ENCODE results near the gene TP53. TPM values are rescaled to one million over a fixed set of nuclear protein-coding genes. Genes with fewer than 3 reads are reported as not detected.
A peak's percentile ranks its signal among the peaks of the same experiment; 100 is the strongest.

The TP53 gene
- total RNA-seq, 2 experiments from 2014 or later = 129 to 138 TPM

DNA sequence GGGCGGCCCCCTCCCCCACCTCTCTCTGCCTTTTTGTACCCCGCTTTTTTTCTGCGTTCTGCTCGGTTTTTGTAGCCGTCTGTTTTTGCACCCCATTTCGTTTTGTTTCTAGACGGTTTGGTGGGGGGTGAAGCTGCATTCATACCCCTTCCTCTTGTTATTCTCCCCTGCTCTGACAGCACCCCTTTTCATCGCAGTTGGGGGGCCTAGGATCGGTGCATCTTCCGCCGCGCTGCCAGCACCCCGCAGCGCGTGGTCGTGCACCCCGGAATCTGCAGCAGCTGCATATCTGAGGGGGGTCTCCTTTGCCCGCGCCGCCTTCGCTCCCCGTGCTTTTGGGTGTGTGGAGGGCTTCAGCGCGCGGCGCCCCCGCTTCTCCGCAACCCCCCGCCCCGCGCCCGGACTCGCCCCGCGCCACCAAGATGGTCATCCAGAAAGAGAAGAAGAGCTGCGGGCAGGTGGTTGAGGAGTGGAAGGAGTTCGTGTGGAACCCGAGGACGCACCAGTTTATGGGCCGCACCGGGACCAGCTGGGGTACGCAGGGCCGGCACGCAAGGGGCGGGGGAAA lies 36.1 kb downstream of the TP53 start:
- H3K27me3 Mint-ChIP-seq = peaks cover 32% of the 10 kb centered on the region
- H3K4me3 Mint-ChIP-seq = peak overlapping the region; percentile 59
- no peaks in the 10 kb centered on the region for H3K36me3 Mint-ChIP-seq (ENCODE audit: low read depth)
- DNase-seq (no peak), ATAC-seq (no peak)
- peaks cover 14% of the 10 kb centered on the region for H3K4me1 Mint-ChIP-seq (ENCODE audit: low read depth)
- H3K9me3 Mint-ChIP-seq = no peaks in the 10 kb centered on the region
- H3K27ac Mint-ChIP-seq = no peak overlapping the region
- CTCF ChIA-PET = interaction anchor here (0.5 to 2.9 kb wide), 7 partner anchors 9 to 38 kb away, joined by 3 to 17 read pairs (median 4); partner anchors contain the start of genes TP53 and WRAP53
- TF ChIP-seq, protein P1, sequence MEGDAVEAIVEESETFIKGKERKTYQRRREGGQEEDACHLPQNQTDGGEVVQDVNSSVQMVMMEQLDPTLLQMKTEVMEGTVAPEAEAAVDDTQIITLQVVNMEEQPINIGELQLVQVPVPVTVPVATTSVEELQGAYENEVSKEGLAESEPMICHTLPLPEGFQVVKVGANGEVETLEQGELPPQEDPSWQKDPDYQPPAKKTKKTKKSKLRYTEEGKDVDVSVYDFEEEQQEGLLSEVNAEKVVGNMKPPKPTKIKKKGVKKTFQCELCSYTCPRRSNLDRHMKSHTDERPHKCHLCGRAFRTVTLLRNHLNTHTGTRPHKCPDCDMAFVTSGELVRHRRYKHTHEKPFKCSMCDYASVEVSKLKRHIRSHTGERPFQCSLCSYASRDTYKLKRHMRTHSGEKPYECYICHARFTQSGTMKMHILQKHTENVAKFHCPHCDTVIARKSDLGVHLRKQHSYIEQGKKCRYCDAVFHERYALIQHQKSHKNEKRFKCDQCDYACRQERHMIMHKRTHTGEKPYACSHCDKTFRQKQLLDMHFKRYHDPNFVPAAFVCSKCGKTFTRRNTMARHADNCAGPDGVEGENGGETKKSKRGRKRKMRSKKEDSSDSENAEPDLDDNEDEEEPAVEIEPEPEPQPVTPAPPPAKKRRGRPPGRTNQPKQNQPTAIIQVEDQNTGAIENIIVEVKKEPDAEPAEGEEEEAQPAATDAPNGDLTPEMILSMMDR (IDR thresholded peaks at IDR 0.05) = no peak
- intact Hi-C loops (cut with micrococcal nuclease) = no loop called here
- POLR2A ChIA-PET = interaction anchor here (0.7 to 4.3 kb wide), 8 partner anchors 16 to 77 kb away, joined by 3 to 29 read pairs (median 3); partner anchors contain the start of genes FXR2, SAT2, TP53 and WRAP53

DNA sequence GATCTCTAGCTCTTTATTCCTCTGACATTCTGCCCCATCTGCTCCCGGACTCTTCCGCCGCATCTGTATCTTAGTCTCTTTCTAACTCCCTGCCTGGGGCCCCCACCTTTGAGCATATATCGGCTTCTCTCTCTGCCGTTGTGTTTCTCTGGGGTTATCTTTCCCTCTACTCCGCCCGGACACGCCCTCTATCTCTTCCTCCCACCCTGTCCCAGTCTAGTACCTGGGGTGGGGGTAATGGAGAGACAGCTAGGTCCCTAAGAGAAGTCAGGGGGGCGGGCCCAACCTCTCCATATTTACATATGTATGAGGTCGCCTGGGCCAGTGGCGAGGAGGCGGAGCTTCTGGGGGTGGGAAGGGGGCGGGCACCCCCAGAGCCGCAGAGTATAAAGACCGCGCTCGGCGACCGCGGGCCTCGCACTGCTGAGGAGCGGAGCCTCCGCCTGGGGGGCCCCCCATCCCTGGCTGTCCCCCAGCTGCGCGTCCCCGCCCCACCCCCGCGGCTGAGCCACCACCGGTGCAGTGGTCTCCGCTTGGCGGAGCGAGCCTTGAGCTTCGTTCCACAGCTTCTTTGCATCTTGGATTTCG lies 36.7 kb downstream of the TP53 start, which contains the start of gene ATP1B2:
TSS of gene ATP1B2 (plus strand) at position 418 of the 588 bp plus-strand sequence. CDS start 593 bp downstream, outside the sequence.
- Mint-ChIP-seq H3K4me1 (ENCODE audit: low read depth) (peaks cover 14% of the 10 kb centered on the region), H3K36me3 (ENCODE audit: low read depth) (no peaks in the 10 kb centered on the region), H3K27me3 (peaks cover 32% of the 10 kb centered on the region), H3K9me3 (no peaks in the 10 kb centered on the region), H3K27ac (no peak within 1 kb of the TSS), H3K4me3 (peak within 1 kb of the TSS; percentile 74)
- ATAC-seq = peak; percentile 92
- intact Hi-C loops (cut with micrococcal nuclease) = no loop called here
- TF ChIP-seq, protein P1 (IDR thresholded peaks at IDR 0.05) = no peak
- CTCF ChIA-PET = interaction anchor here (0.5 to 2.9 kb wide), 7 partner anchors 9 to 38 kb away, joined by 3 to 17 read pairs (median 4); partner anchors contain the start of genes TP53 and WRAP53
- peak; percentile 83 for DNase-seq
- POLR2A ChIA-PET = interaction anchor here (0.8 to 4.3 kb wide), 7 partner anchors 16 to 77 kb away, joined by 3 to 29 read pairs (median 3); partner anchors contain the start of genes SAT2, TP53 and WRAP53

GRCh38 chr17:7647018-7647417 lies 40.3 kb downstream of the TP53 start:
- Mint-ChIP-seq H3K27ac (no peak overlapping the region), H3K4me1 (ENCODE audit: low read depth) (peaks cover 14% of the 10 kb centered on the region), H3K4me3 (no peak overlapping the region), H3K27me3 (peaks cover 22% of the 10 kb centered on the region), H3K36me3 (ENCODE audit: low read depth) (no peaks in the 10 kb centered on the region), H3K9me3 (no peaks in the 10 kb centered on the region)
- DNase-seq = no peak
- intact Hi-C loops (cut with micrococcal nuclease) = no loop called here
- ATAC-seq = no peak
- TF ChIP-seq, protein P1 (IDR thresholded peaks at IDR 0.05) = no peak
- POLR2A ChIA-PET = interaction anchor here (1.1 to 2.6 kb wide), 3 partner anchors 12 to 40 kb away, joined by 3 to 8 read pairs (median 3); partner anchors contain the start of genes SAT2 and TP53
- CTCF ChIA-PET = interaction anchor here (1.3 to 2.9 kb wide), 2 partner anchors 15 to 26 kb away, joined by 3 to 8 read pairs; no protein-coding TSS in a partner anchor

DNA sequence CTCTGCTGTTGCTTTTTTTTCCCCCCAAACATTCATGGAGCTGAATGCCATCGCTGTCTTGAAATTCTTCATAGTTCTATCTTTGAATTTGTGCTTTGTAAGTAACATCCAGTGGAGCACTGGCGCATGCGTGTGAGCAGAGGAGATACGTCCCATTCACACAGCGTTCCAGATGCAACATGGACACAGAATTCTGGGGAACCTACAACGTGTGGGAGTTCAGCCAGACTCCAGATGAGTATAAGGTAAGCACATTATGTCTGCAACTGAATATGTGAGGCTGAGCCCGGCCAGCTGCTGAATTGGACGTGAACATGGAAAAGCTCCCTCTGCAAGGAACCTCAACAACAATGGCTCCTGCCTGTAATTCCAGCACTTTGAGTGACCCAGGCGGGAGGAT lies 40.8 kb downstream of the TP53 start:
- Mint-ChIP-seq H3K4me1 (ENCODE audit: low read depth) (peaks cover 16% of the 10 kb centered on the region), H3K36me3 (ENCODE audit: low read depth) (no peaks in the 10 kb centered on the region), H3K27ac (no peak overlapping the region), H3K9me3 (no peaks in the 10 kb centered on the region), H3K4me3 (no peak overlapping the region), H3K27me3 (peaks cover 20% of the 10 kb centered on the region)
- TF ChIP-seq, protein P1 (IDR thresholded peaks at IDR 0.05) = no peak
- intact Hi-C loops (cut with micrococcal nuclease) = no loop called here
- POLR2A ChIA-PET = interaction anchor here (1.1 to 2.6 kb wide), 2 partner anchors 11 to 40 kb away, joined by 3 to 8 read pairs; partner anchors contain the start of gene TP53
- DNase-seq (no peak), ATAC-seq (no peak)
- CTCF ChIA-PET = interaction anchor here (0.5 to 1.3 kb wide), 2 partner anchors 14 to 45 kb away, joined by 3 read pairs; no protein-coding TSS in a partner anchor
